CD4-positive, alpha-beta T cell (primary cell): ENCODE measurements around the gene AICDA. TPM values are rescaled to one million over a fixed set of nuclear protein-coding genes. Genes with fewer than 3 reads are reported as not detected.

Source experiments
- ATAC-seq: fragments of 200-7000 bp; cut with Tn5 transposase; one replicate; pipeline ENCODE4 v1.10.0; 2022; ENCODE audit warnings: mild to moderate bottlenecking; ENCODE audit not compliant: poor library complexity
- CTCF ChIA-PET: fragments of 350-600 bp; sonication (Branson Sonifier 250); formaldehyde crosslinking; loops from one replicate; lab custom pipeline; 2021; ENCODE audit warnings: antibody characterized with exemption, inconsistent platforms; lab: Charles Lee
- POLR2A ChIA-PET: fragments of 350-600 bp; sonication (Branson Sonifier 250); formaldehyde crosslinking; loops from one replicate; lab custom pipeline; 2021; ENCODE audit warnings: antibody characterized with exemption, inconsistent platforms; lab: Charles Lee
- DNase-seq, 14 experiments: peaks; one replicate each; pipeline ENCODE4 v3.0.0-alpha.2; 2013 to 2020; ENCODE audit warnings: mixed read lengths in 2 of 14
- H3K27ac ChIP-seq, 2 donors: one replicate each; pipeline versions ENCODE4 v1.5.1 to v1.7.0; 2013; ENCODE audit warnings: low read length in 2 of 2, low read depth in 1 of 2, mild to moderate bottlenecking in 1 of 2
- H3K27me3 ChIP-seq, 2 experiments: 1 replicate in 1 of 2; 2 replicates in 1 of 2; pipeline versions ENCODE4 v1.6.1 to v1.7.0; 2013; ENCODE audit warnings: low read length in 2 of 2, control low read depth in 1 of 2, mild to moderate bottlenecking in 1 of 2, moderate library complexity in 1 of 2; ENCODE audit not compliant: insufficient read depth in 2 of 2, control insufficient read depth in 1 of 2
- H3K36me3 ChIP-seq: one replicate; pipeline ENCODE4 v1.6.1; 2013; ENCODE audit warnings: low read length, control low read depth; ENCODE audit not compliant: insufficient read depth
- H3K4me1 ChIP-seq: one replicate; pipeline ENCODE4 v1.6.1; 2013; ENCODE audit warnings: low read length, control low read depth; ENCODE audit not compliant: insufficient read depth
- H3K4me3 ChIP-seq: one replicate; pipeline ENCODE4 v1.5.1; 2013; ENCODE audit warnings: mild to moderate bottlenecking, low read length, moderate library complexity
- H3K9me3 ChIP-seq, 2 experiments: 1 replicate in 1 of 2; 2 replicates in 1 of 2; pipeline versions ENCODE4 v1.6.1 to v1.7.0; 2013; ENCODE audit warnings: low read length in 2 of 2, mild to moderate bottlenecking in 2 of 2, control low read depth in 1 of 2, moderate library complexity in 1 of 2; ENCODE audit not compliant: control insufficient read depth in 1 of 2, insufficient read depth in 1 of 2
- H3K27ac Mint-ChIP-seq: one replicate; pipeline ENCODE4 v1.8.0; 2020; ENCODE audit warnings: mixed read lengths
- H3K27me3 Mint-ChIP-seq: one replicate; pipeline ENCODE4 v1.8.0; 2021; ENCODE audit warnings: mixed read lengths
- H3K36me3 Mint-ChIP-seq: one replicate; pipeline ENCODE4 v1.8.0; 2021; ENCODE audit warnings: low read depth, mixed read lengths
- H3K4me1 Mint-ChIP-seq: one replicate; pipeline ENCODE4 v1.8.0; 2021; ENCODE audit warnings: low read depth, mixed read lengths
- H3K4me3 Mint-ChIP-seq: one replicate; pipeline ENCODE4 v1.8.0; 2020; ENCODE audit warnings: mild to moderate bottlenecking, mixed read lengths
- H3K9me3 Mint-ChIP-seq: one replicate; pipeline ENCODE4 v1.8.0; 2020; ENCODE audit warnings: mixed read lengths
- intact Hi-C, 2 experiments: fragments of 100-400 bp; cut with DNase I in 1 of 2; cut with micrococcal nuclease in 1 of 2; formaldehyde crosslinking; loops; one replicate each; pipeline versions ENCODE4 v1.15.1 to v1.9.0; 2023 to 2025; cut with DNase I, micrococcal nuclease
- total RNA-seq, 174 experiments: library from RNA in 2 of 174; stranded (reverse) in 2 of 174; gene quantifications; one replicate each; pipeline ENCODE4 v1.2.3 and lab custom pipeline; 2021 to 2026
- TF ChIP-seq, protein P1 (sequence below): fragments of 200-600 bp; IDR thresholded peaks from one replicate; pipeline ENCODE4 v1.8.0; 2022; ENCODE audit warnings: antibody characterized with exemption, mild to moderate bottlenecking

Gene AICDA
- total RNA-seq, 2 experiments from 2014 or later = not detected

GRCh38 chr12:8564656-8565055, 48.0 kb downstream of the AICDA start:
- ChIA-PET CTCF (no interaction called here), POLR2A (no interaction called here)
- intact Hi-C loops = no loop called here
- Mint-ChIP-seq H3K36me3 (no peaks in the 10 kb centered on the region), H3K27ac (no peak overlapping the region), H3K27me3 (no peaks in the 10 kb centered on the region), H3K9me3 (peaks cover 7% of the 10 kb centered on the region), H3K4me1 (no peaks in the 10 kb centered on the region), H3K4me3 (no peak overlapping the region)
- peaks cover 9 to 23% of the 10 kb centered on the region in 2 experiments for H3K9me3 ChIP-seq
- ATAC-seq (no peak), DNase-seq (no peak)
- H3K4me1 ChIP-seq = no peaks in the 10 kb centered on the region
- TF ChIP-seq, protein P1, sequence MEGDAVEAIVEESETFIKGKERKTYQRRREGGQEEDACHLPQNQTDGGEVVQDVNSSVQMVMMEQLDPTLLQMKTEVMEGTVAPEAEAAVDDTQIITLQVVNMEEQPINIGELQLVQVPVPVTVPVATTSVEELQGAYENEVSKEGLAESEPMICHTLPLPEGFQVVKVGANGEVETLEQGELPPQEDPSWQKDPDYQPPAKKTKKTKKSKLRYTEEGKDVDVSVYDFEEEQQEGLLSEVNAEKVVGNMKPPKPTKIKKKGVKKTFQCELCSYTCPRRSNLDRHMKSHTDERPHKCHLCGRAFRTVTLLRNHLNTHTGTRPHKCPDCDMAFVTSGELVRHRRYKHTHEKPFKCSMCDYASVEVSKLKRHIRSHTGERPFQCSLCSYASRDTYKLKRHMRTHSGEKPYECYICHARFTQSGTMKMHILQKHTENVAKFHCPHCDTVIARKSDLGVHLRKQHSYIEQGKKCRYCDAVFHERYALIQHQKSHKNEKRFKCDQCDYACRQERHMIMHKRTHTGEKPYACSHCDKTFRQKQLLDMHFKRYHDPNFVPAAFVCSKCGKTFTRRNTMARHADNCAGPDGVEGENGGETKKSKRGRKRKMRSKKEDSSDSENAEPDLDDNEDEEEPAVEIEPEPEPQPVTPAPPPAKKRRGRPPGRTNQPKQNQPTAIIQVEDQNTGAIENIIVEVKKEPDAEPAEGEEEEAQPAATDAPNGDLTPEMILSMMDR = no peak
- no peaks in the 10 kb centered on the region for H3K36me3 ChIP-seq
- H3K27me3 ChIP-seq = no peaks in the 10 kb centered on the region
- no peak overlapping the region for H3K4me3 ChIP-seq
- H3K27ac ChIP-seq = no peak overlapping the region

DNA sequence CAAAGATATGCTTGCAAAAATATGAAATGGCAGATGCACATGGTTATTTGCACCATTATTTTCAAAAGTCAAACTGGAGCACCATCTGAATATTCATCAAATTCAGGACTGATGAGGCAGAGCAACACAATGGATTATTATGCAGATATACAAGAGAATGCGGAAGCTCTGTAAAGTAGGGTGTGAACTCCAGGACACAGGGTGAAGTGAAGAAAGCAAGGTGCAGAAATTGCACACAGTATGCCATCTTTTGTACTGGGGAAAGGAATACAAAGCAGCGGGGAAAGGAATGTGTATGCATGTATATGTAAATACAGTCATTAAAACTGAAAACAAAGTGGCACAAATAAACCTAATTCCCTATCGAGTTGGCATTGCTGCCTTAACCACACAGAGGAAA, 49.3 kb downstream of the AICDA start:
- peaks cover 7% of the 10 kb centered on the region for H3K9me3 Mint-ChIP-seq
- H3K4me3 Mint-ChIP-seq = no peak overlapping the region
- H3K36me3 Mint-ChIP-seq = no peaks in the 10 kb centered on the region

DNA sequence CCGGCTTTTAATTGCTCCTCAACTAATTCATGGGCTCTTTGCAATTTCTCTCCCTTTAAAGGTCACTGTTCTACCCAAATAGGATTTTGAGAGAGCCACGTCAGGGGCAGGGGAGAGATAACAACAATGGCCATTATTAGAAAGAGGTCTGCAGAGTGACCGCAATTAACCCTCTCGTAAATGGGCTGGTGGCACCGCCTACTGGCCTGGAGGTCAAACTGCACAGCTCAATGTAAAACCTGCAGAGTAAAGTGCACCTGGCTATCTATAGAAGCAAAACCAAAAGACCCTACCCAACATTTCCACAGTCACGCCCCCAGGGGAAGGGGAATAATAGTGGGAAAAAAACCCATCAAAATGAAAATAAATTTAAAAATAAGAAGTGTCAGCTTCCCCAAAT, 50.3 kb downstream of the AICDA start:
- TF ChIP-seq, protein P1 = no peak

More for the DNA sequence above, 49.3 kb downstream of the AICDA start:
- ATAC-seq = no peak
- Mint-ChIP-seq H3K4me1 (no peaks in the 10 kb centered on the region), H3K27me3 (no peaks in the 10 kb centered on the region), H3K27ac (no peak overlapping the region)
- H3K9me3 ChIP-seq = peaks cover 9 to 21% of the 10 kb centered on the region in 2 experiments
- H3K27me3 ChIP-seq = no peaks in the 10 kb centered on the region
- DNase-seq = no peak
- H3K4me1 ChIP-seq = no peaks in the 10 kb centered on the region
- CTCF ChIA-PET = no interaction called here
- no peak overlapping the region for H3K27ac ChIP-seq
- H3K36me3 ChIP-seq = no peaks in the 10 kb centered on the region
- TF ChIP-seq, protein P1 = no peak
- no peak overlapping the region for H3K4me3 ChIP-seq
- intact Hi-C loops = no loop called here
- POLR2A ChIA-PET = no interaction called here

More for the DNA sequence above, 50.3 kb downstream of the AICDA start:
- Mint-ChIP-seq H3K9me3 (peaks cover 7% of the 10 kb centered on the region), H3K4me1 (no peaks in the 10 kb centered on the region), H3K27ac (no peak overlapping the region), H3K36me3 (no peaks in the 10 kb centered on the region), H3K4me3 (no peak overlapping the region), H3K27me3 (no peaks in the 10 kb centered on the region)
- ATAC-seq (no peak), DNase-seq (no peak)
- intact Hi-C loops = no loop called here
- H3K36me3 ChIP-seq = no peaks in the 10 kb centered on the region
- no peaks in the 10 kb centered on the region for H3K27me3 ChIP-seq
- no peak overlapping the region for H3K27ac ChIP-seq
- CTCF ChIA-PET = no interaction called here
- POLR2A ChIA-PET = no interaction called here
- no peaks in the 10 kb centered on the region for H3K4me1 ChIP-seq
- H3K9me3 ChIP-seq = peaks cover 9 to 12% of the 10 kb centered on the region in 2 experiments
- H3K4me3 ChIP-seq = no peak overlapping the region
